NCI-H446 (cell line): ENCODE results near the gene LOC101059915.
"Not testable (repeated sequence)": the region's sequence is repeated elsewhere in the genome, so short reads cannot be mapped to it uniquely, and the experiment has no call there.

Source experiments
- DNase-seq, 2 experiments: peaks; one replicate each; lab custom pipeline; 2025; lab: John Stamatoyannopoulos, UW

LOC101059915 gene

DNA sequence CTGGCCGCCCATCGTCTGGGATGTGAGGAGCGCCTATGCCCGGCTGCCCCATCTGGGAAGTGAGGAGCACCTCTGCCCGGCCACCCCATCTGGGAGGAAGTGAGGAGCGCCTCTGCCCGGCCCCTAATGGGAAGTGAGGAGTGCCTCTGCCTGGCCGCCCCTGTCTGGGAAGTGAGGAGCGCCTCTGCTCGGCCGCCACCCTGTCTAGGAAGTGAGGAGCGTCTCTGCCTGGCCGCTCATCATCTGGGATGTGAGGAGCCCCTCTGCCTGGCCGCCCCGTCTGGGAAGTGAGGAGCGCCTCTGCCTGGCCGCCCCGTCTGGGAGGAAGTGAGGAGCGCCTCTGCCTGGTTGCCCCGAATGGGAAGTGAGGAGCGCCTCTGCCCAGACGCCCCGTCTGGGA is 8.3 kb downstream of the LOC101059915 start:
- not testable (repeated sequence) for DNase-seq

- DNase-seq, result not testable (repeated sequence)
Measured at GRCh38 chrX:71676068-71676795, 8.9 kb downstream of the LOC101059915 start.

- not testable (repeated sequence) for DNase-seq
Measured at GRCh38 chrX:71677195-71677594, 9.8 kb downstream of the LOC101059915 start.

GRCh38 chrX:71679575-71680207 is 12.3 kb downstream of the LOC101059915 start:
- DNase-seq, result no peak

- not testable (repeated sequence) for DNase-seq
Measured at GRCh38 chrX:71696641-71697465, 29.5 kb downstream of the LOC101059915 start.

DNA sequence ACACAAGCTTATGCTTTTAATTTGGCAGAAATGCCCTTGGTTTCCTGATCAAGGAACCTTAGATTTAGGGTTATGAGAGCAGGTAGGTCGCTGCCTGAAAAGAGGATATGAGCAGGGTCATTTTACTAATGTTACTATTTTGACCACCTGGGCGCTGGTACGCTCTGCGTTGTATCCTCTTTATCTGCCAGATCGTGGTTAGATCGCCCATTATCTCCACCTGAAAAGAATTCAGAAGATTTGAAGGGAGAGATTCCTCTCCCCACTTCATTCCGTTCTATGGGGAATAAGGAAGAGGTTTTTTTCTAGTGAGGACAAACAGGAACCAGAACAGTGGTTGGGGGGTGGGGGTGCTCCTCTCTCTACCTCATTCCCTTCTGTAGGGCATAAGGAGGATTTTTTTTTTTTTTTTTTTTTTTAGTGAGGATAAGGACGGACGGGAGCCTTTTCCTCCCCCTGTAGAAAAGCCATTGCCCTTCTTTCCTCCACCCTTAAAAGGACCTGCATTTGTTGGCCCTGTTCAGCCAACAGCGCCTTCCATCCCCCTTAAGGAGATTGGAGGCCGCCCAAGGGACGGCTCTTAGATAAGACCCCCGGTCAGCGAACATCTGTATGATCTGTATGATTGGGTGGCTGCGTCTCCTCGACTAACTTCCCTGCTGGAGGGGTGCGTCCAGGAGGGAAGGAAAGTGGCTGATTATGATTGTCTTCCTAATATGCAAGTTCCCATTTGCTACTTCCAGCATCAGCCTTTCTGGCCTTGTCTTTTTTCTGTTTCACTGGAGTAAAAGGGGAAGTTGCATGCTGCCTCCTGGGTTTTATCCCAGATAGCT is 30.3 kb downstream of the LOC101059915 start:
- DNase-seq, result not testable (repeated sequence)

DNA sequence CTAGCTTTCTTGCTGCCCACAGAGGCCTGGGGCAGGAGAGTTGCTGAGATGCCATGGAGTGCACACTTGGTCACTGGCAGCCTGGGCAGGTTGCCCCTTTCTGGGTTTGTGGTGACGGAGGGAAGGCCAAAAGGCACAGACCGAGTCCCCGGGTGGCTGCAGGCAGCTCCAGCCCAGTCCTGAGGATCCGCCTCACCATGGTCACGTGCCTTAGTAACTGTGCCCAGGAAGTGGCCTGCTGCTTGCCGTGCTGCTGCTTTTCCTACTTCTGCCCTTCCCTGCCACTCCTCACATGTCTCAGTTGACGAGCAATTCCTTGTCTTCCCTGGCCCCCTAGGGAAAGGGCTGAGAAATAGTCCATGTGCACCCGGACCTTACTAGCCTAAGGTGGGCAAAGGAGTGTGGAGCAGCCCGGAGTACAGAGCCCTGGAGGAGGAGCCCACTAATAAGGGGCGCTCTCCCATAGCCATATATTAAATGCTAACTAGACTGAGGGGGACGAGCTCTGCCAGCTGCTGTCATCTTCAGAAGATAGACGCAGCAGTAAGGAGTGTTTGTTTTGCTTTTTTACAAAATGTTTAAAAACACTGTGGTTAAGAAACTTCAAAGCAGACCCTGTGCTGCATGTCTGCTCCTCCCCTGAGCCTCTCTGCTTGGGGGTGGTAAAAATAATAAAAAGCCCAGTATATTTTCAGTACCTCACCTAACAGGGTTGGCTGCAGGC is 31.1 kb downstream of the LOC101059915 start:
- DNase-seq, result not testable (repeated sequence)

DNA sequence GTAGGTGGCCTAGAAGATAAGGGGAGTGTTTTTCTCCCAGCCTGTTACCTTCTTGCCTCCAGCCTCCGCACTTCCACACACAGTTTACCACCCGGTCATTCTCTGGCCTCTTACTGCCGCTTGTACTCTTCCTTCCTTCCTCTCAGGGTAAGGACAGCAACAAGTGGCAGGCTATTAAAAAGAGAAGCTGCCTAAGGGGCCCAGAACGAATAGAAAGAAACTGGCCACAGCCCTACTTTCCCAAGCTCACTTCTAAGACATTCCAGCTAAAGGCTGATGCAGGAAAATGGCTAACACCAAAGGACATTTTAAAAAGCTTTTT is 31.6 kb downstream of the LOC101059915 start:
- DNase-seq, result not testable (repeated sequence)

- DNase-seq, result not testable (repeated sequence)
Measured at GRCh38 chrX:71702853-71703252, 35.5 kb downstream of the LOC101059915 start.

- not testable (repeated sequence) for DNase-seq
Measured at GRCh38 chrX:71714064-71714463, 46.7 kb downstream of the LOC101059915 start.

GRCh38 chrX:71715551-71715950 is 48.2 kb downstream of the LOC101059915 start:
- not testable (repeated sequence) for DNase-seq

- DNase-seq, result not testable (repeated sequence)
Measured at GRCh38 chrX:71716323-71716722, 49.0 kb downstream of the LOC101059915 start.

- not testable (repeated sequence) for DNase-seq
Measured at GRCh38 chrX:71718185-71718584, 50.8 kb downstream of the LOC101059915 start, which contains the start of gene CXorf49. TSS of gene CXorf49 (minus strand) at chrX:71718285. CDS start at chrX:71718151, 134 bp downstream.

DNA sequence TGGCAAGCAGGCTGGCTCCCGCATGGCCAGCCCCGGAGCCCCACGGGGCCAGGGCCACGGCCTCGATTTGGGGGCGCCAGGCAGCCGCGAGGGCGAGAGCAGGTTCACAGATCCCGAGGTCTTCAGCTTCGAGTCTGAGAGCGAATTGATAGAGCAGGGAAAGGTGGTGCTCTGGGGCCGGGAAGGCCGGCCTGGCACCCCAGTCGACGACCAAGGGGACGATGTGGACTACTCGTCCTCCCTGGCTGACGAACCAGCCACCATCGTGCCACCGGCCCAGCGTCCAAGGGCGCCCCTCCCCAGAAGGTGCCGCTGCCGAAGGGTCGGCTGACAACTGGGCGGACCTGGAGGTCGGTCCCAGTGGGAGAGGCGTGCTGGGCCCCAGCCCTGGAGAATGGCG is 51.8 kb downstream of the LOC101059915 start:
- not testable (repeated sequence) for DNase-seq

DNA sequence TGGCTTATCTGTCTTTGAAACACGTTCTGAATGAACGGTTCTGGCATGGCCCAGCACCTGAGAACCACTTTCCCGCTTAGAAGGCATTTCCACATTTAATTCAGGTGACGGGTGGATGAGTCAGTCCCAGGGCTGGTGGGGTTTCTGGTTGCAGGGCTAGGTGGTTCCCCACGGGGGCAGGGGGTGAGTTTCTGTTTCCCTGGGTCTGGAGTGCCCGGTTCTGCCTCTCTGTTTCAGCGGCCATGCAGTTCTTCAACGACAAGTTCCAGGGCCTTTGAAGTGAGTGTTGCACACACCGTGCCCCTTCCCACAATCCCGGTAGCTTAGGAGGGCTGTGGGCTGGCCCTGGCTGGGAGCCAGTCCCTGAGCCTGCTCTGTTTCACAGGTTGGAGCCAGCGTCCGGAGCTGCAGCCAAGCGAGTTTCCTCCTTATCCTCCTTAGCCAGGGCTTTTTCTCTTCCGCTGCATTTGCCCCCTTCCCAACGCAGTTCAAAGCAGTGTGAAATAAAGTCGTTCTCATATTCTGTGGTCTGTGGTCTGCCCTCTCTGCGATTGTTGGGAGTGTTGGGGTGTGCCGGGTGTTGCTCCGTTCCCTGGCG is 53.0 kb downstream of the LOC101059915 start:
- not testable (repeated sequence) for DNase-seq
